ENCODE results near the gene IFT80. TPM values are rescaled to one million over a fixed set of nuclear protein-coding genes. Genes with fewer than 3 reads are reported as not detected.

IFT80 gene
- total RNA-seq, 1 donor from 2014 or later, result 32.7 TPM

DNA sequence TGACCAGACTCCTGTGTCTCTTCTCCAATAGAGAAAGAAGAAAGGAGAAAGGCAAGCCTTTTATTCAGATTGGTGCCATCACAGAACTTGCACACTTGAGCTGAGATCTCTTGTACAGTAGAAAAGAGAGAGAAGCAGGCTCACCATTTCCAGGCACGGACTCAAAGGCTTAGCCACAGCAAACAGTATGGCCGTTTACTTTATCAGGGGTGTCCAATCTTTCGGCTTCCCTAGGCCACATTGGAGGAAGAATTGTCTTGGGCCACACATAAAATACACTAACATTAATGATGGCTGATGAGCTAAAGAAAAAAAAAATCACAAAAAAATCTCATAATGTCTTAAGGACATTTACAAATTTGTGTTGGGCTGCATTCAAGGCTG is 5.0 kb downstream of the IFT80 start:
- no peak overlapping the region for H3K4me3 Mint-ChIP-seq (ENCODE audit: unreplicated experiment)
- peaks cover 5% of the 10 kb centered on the region for H3K4me1 Mint-ChIP-seq (ENCODE audit: low read depth, unreplicated experiment)
- H3K27ac Mint-ChIP-seq (ENCODE audit: unreplicated experiment), result no peak overlapping the region
- no peaks in the 10 kb centered on the region for H3K36me3 Mint-ChIP-seq (ENCODE audit: unreplicated experiment)
- no peak for DNase-seq
- TF ChIP-seq, protein P1, sequence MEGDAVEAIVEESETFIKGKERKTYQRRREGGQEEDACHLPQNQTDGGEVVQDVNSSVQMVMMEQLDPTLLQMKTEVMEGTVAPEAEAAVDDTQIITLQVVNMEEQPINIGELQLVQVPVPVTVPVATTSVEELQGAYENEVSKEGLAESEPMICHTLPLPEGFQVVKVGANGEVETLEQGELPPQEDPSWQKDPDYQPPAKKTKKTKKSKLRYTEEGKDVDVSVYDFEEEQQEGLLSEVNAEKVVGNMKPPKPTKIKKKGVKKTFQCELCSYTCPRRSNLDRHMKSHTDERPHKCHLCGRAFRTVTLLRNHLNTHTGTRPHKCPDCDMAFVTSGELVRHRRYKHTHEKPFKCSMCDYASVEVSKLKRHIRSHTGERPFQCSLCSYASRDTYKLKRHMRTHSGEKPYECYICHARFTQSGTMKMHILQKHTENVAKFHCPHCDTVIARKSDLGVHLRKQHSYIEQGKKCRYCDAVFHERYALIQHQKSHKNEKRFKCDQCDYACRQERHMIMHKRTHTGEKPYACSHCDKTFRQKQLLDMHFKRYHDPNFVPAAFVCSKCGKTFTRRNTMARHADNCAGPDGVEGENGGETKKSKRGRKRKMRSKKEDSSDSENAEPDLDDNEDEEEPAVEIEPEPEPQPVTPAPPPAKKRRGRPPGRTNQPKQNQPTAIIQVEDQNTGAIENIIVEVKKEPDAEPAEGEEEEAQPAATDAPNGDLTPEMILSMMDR (IDR thresholded peaks at IDR 0.05; ENCODE audit: partially characterized antibody, unreplicated experiment), result no peak
- H3K27me3 Mint-ChIP-seq (ENCODE audit: unreplicated experiment), result peaks cover under 1% of the 10 kb centered on the region
- H3K9me3 Mint-ChIP-seq (ENCODE audit: unreplicated experiment), result peaks cover 1% of the 10 kb centered on the region

DNA sequence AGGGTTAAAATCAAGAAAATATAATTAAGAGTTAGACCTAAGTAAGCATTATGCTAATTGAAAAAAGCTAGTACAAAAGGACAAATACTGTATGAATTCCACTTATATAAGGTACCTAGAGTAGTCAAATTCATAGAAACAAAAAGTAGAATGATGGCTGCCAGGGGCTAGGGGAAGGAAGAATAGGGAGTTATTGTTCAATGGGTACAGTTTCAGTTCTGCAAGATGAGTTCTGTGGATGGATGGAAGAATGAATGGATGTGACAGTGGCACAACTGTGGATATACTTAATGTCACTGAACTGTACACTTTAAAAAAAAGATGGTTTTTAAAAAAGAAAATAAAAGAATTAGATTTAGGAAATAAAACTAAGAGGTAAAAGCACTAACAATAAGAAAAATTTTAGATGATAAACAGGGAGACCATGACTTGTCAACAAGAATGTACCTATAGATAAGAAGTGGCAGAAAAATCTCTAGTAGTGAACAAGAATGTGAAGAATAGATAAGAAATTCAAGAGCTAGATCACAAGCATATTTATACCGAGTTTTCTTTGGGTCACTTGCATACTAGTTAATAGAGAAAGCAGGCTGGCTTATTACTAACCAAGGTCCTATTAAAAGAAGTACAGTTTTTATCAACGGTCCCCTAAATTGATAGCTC is 5.5 kb downstream of the IFT80 start:
- H3K27me3 Mint-ChIP-seq (ENCODE audit: unreplicated experiment), result no peaks in the 10 kb centered on the region

GRCh38 chr3:160392798-160393197 is 6.2 kb downstream of the IFT80 start:
- TF ChIP-seq, protein P1 (IDR thresholded peaks at IDR 0.05; ENCODE audit: partially characterized antibody, unreplicated experiment), result no peak
- DNase-seq, result no peak
- Mint-ChIP-seq H3K4me3 (ENCODE audit: unreplicated experiment) (no peak overlapping the region), H3K27ac (ENCODE audit: unreplicated experiment) (no peak overlapping the region), H3K9me3 (ENCODE audit: unreplicated experiment) (no peaks in the 10 kb centered on the region), H3K36me3 (ENCODE audit: unreplicated experiment) (no peaks in the 10 kb centered on the region), H3K27me3 (ENCODE audit: unreplicated experiment) (no peaks in the 10 kb centered on the region), H3K4me1 (ENCODE audit: low read depth, unreplicated experiment) (peaks cover 5% of the 10 kb centered on the region)

More for the DNA sequence above, 5.5 kb downstream of the IFT80 start:
- DNase-seq, result no peak
- H3K36me3 Mint-ChIP-seq (ENCODE audit: unreplicated experiment), result no peaks in the 10 kb centered on the region
- H3K4me1 Mint-ChIP-seq (ENCODE audit: low read depth, unreplicated experiment), result peaks cover 5% of the 10 kb centered on the region
- no peak overlapping the region for H3K27ac Mint-ChIP-seq (ENCODE audit: unreplicated experiment)
- TF ChIP-seq, protein P1 (IDR thresholded peaks at IDR 0.05; ENCODE audit: partially characterized antibody, unreplicated experiment), result no peak
- H3K4me3 Mint-ChIP-seq (ENCODE audit: unreplicated experiment), result no peak overlapping the region
- H3K9me3 Mint-ChIP-seq (ENCODE audit: unreplicated experiment), result no peaks in the 10 kb centered on the region

GRCh38 chr3:160390565-160391138 is 8.4 kb downstream of the IFT80 start:
- no peak for DNase-seq
- Mint-ChIP-seq H3K27me3 (ENCODE audit: unreplicated experiment) (no peaks in the 10 kb centered on the region), H3K9me3 (ENCODE audit: unreplicated experiment) (no peaks in the 10 kb centered on the region), H3K4me1 (ENCODE audit: low read depth, unreplicated experiment) (peaks cover 5% of the 10 kb centered on the region), H3K36me3 (ENCODE audit: unreplicated experiment) (no peaks in the 10 kb centered on the region), H3K27ac (ENCODE audit: unreplicated experiment) (no peak overlapping the region), H3K4me3 (ENCODE audit: unreplicated experiment) (no peak overlapping the region)
- TF ChIP-seq, protein P1 (IDR thresholded peaks at IDR 0.05; ENCODE audit: partially characterized antibody, unreplicated experiment), result no peak

- Mint-ChIP-seq H3K36me3 (ENCODE audit: unreplicated experiment) (no peaks in the 10 kb centered on the region), H3K27me3 (ENCODE audit: unreplicated experiment) (no peaks in the 10 kb centered on the region), H3K9me3 (ENCODE audit: unreplicated experiment) (no peaks in the 10 kb centered on the region), H3K4me3 (ENCODE audit: unreplicated experiment) (no peak overlapping the region), H3K4me1 (ENCODE audit: low read depth, unreplicated experiment) (no peaks in the 10 kb centered on the region), H3K27ac (ENCODE audit: unreplicated experiment) (no peak overlapping the region)
- TF ChIP-seq, protein P1 (IDR thresholded peaks at IDR 0.05; ENCODE audit: partially characterized antibody, unreplicated experiment), result no peak
- DNase-seq, result no peak
Observed at GRCh38 chr3:160384639-160385318, 14.2 kb downstream of the IFT80 start.

All from glutamatergic neuron (in vitro differentiated cells).